Astrocyte (in vitro differentiated cells and primary cell): Measurements from ENCODE around the gene UGT2A3.

Experiments used
- CTCF ChIP-seq: IDR thresholded peaks from 2 replicates; pipeline ENCODE4 v1.5.1; 2011; ENCODE audit warnings: low read depth, mild to moderate bottlenecking, inconsistent platforms, low read length, moderate library complexity; ENCODE audit not compliant: insufficient read depth
- EZH2 ChIP-seq: IDR thresholded peaks from 2 replicates; pipeline ENCODE4 v1.6.1; 2012; ENCODE audit warnings: mild to moderate bottlenecking, low read length, inconsistent platforms; ENCODE audit not compliant: insufficient read depth

- TF ChIP-seq EZH2: no peak
- TF ChIP-seq CTCF: no peak
These were observed at the start of gene UGT2A3 for GRCh38 chr4:68951078-68951805.
